MCF 10A (cell line): ENCODE measurements around the gene TRIM44. TPM values are rescaled to one million over a fixed set of nuclear protein-coding genes. Genes with fewer than 3 reads are reported as not detected.

Experiments
- BruUV-seq: library from RNA; stranded (reverse); fragments of 400-500 nt; replicated peaks from 2 replicates; lab custom pipeline; 2021; lab: Mats Ljungman, UMichigan
- CTCF ChIA-PET: fragments of 300-600 bp; sonication (Branson Sonifier 250); formaldehyde crosslinking; extraction: SDS; loops from one replicate; lab custom pipeline; 2021; ENCODE audit warnings: antibody characterized with exemption, inconsistent platforms; lab: Yijun Ruan, JAX
- POLR2A ChIA-PET: fragments of 300-600, 350-650 bp; sonication (Branson Sonifier 250); formaldehyde crosslinking; extraction: SDS; loops from one replicate; lab custom pipeline; 2020; ENCODE audit warnings: antibody characterized with exemption, inconsistent platforms; lab: Yijun Ruan, JAX
- DNase-seq: peaks from one replicate; pipeline ENCODE4 v3.0.0-alpha.2; 2018; ENCODE audit not compliant: unreplicated experiment
- H3K27ac Mint-ChIP-seq: one replicate; pipeline ENCODE4 v1.8.0; 2022; ENCODE audit warnings: mild to moderate bottlenecking, low read depth, mixed read lengths; ENCODE audit not compliant: unreplicated experiment
- H3K27me3 Mint-ChIP-seq: one replicate; pipeline ENCODE4 v1.8.0; 2022; ENCODE audit warnings: mixed read lengths; ENCODE audit not compliant: insufficient read depth, unreplicated experiment
- H3K36me3 Mint-ChIP-seq: one replicate; pipeline ENCODE4 v1.8.0; 2022; ENCODE audit warnings: mild to moderate bottlenecking, moderate library complexity, mixed read lengths; ENCODE audit not compliant: insufficient read depth, unreplicated experiment
- H3K4me1 Mint-ChIP-seq: one replicate; pipeline ENCODE4 v1.8.0; 2022; ENCODE audit warnings: mixed read lengths; ENCODE audit not compliant: insufficient read depth, unreplicated experiment
- H3K4me3 Mint-ChIP-seq: one replicate; pipeline ENCODE4 v1.8.0; 2022; ENCODE audit warnings: mild to moderate bottlenecking, moderate library complexity, mixed read lengths; ENCODE audit not compliant: unreplicated experiment
- H3K9me3 Mint-ChIP-seq: one replicate; pipeline ENCODE4 v1.8.0; 2022; ENCODE audit warnings: mixed read lengths; ENCODE audit not compliant: unreplicated experiment
- intact Hi-C: fragments of 100-400 bp; cut with micrococcal nuclease; formaldehyde crosslinking; loops from 2 replicates; pipeline ENCODE4 v1.14.1; 2022
- total RNA-seq: library from RNA; stranded (reverse); gene quantifications from 2 replicates; pipeline ENCODE4 v1.2.3, GENCODE V29; 2022
- TF ChIP-seq, protein P1 (sequence below): fragments of 200-600 bp; IDR thresholded peaks from one replicate; pipeline ENCODE4 v1.8.0; 2022; ENCODE audit warnings: antibody characterized with exemption, mild to moderate bottlenecking; ENCODE audit not compliant: unreplicated experiment

The TRIM44 gene
- total RNA-seq, 1 experiment from 2014 or later, result 103 TPM

DNA sequence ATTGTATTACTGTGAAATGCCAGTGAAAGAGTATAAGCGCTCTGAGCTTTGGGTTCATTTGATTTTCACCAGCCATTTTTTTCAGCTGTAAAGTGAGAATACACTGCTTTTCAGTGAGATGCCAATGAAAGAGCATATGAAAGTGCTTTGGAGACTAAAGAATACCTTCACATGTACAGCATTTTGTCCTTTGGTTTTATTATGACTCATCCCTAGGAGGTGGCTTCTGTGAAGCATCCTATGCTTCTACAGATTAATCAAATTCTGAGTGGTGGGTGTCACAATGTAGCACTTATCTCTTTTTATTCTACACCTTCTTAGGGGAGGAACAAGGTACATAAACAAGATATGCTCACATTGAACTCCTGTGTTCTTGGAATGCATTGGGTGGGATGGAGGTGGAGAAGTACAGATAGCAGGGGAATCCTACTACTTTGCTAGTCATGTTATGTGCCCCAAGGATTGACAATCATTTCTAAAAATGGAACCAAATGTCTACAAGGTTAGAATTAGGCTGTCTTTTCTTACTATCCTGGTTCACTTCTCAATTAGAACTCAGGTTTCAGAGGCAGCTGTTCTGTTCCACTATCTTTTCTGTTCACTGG, 18.7 kb downstream of the TRIM44 start:
- H3K36me3 Mint-ChIP-seq, result peaks cover 14% of the 10 kb centered on the region
- ChIA-PET CTCF (interaction anchor here (0.6 to 0.7 kb wide), 2 partner anchors 28 to 243 kb away, joined by 3 read pairs; no protein-coding TSS in a partner anchor), POLR2A (no interaction called here)
- no TSS peak for BruUV-seq
- H3K27ac Mint-ChIP-seq, result no peak overlapping the region
- intact Hi-C loops, result no loop called here
- TF ChIP-seq, protein P1, sequence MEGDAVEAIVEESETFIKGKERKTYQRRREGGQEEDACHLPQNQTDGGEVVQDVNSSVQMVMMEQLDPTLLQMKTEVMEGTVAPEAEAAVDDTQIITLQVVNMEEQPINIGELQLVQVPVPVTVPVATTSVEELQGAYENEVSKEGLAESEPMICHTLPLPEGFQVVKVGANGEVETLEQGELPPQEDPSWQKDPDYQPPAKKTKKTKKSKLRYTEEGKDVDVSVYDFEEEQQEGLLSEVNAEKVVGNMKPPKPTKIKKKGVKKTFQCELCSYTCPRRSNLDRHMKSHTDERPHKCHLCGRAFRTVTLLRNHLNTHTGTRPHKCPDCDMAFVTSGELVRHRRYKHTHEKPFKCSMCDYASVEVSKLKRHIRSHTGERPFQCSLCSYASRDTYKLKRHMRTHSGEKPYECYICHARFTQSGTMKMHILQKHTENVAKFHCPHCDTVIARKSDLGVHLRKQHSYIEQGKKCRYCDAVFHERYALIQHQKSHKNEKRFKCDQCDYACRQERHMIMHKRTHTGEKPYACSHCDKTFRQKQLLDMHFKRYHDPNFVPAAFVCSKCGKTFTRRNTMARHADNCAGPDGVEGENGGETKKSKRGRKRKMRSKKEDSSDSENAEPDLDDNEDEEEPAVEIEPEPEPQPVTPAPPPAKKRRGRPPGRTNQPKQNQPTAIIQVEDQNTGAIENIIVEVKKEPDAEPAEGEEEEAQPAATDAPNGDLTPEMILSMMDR, result no peak
- peaks cover 32% of the 10 kb centered on the region for H3K4me1 Mint-ChIP-seq
- H3K4me3 Mint-ChIP-seq, result no peak overlapping the region
- no peaks in the 10 kb centered on the region for H3K27me3 Mint-ChIP-seq
- DNase-seq, result no peak
- H3K9me3 Mint-ChIP-seq, result no peaks in the 10 kb centered on the region

DNA sequence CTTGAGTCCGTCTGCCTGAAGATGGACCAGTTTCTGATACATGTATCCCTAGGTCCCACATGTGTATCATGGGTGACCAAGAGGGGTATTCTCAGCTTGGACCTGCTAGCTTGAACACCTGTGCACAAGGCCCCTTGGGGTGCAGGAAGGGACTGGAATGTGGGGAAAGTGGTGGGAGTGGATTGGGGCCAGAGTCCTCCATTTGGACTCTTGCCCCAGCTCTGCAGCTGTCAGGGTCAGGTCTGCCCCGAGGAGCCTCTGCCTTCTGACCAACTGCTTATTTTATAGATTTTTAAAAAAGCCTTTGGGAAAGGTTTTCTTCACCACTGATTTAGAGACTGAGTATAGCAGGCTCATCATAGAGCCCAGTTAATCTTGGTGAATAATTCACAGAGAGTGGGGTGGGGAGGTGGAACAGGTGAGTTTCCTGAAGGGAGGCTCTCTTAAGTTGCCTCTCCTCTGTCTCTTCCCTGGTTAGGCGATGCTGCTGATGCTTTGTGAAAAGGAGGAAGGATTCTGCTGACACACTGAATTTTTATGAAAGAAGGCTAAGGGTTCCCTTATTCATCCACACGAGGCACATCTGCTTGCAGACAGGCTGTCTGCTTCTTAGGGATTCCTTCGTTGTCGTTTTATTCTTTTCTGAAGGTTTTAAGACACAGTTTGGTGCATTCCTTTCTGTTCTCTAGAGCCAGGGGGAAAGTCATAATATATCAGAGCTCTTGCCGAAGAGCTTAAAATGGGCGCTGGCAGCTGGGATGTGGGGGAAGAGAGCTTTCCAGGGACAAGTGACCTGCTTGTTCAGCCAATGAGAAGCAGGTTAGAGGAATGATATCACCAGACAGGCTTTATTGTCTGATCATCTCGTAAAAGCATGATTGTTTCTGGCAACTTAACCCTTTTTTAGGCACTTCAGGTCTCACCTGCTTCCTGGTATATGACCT, 19.9 kb downstream of the TRIM44 start:
- no peak for DNase-seq
- intact Hi-C loops, result no loop called here
- Mint-ChIP-seq H3K9me3 (no peaks in the 10 kb centered on the region), H3K27me3 (no peaks in the 10 kb centered on the region), H3K4me3 (no peak overlapping the region), H3K27ac (no peak overlapping the region), H3K36me3 (peaks cover 26% of the 10 kb centered on the region), H3K4me1 (peaks cover 26% of the 10 kb centered on the region)
- no TSS peak for BruUV-seq
- TF ChIP-seq, protein P1, result no peak
- ChIA-PET CTCF (interaction anchor here (0.6 to 0.8 kb wide), 4 partner anchors 19 to 795 kb away, joined by 3 to 5 read pairs (median 4); partner anchors contain the start of gene TRIM44), POLR2A (no interaction called here)

DNA sequence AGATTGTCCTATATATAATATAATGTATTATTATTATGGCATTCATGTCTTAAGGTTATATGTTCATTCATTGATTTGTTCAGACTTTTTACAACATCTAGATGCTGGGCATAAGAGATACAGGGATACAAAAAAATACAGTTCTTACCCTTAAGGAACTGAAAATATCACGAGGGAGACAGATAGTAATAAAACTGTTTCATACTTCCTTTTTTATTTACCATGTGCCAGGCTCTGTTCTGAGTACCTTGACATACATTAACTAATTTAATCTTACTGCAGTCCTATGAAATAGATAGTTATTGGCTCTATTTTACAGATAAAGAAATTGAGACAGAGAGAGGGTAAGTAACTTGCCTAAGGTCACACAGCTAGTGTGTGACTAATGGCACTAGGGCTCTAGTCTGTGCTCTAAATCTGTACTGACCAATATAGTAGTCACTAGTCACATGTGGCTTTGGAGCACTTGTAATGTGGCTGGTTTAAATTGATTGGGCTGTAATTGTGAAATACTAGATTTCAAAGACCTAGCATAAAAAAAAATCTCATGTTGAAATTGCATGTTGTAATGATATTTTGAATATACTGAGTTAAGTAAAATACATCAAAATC, 21.3 kb downstream of the TRIM44 start:
- CTCF ChIA-PET, result interaction anchor here (0.8 to 1.4 kb wide), 2 partner anchors 8 to 21 kb away, joined by 4 read pairs; partner anchors contain the start of gene TRIM44
- POLR2A ChIA-PET, result no interaction called here
- Mint-ChIP-seq H3K9me3 (no peaks in the 10 kb centered on the region), H3K4me3 (no peak overlapping the region), H3K36me3 (peaks cover 23% of the 10 kb centered on the region), H3K4me1 (peaks cover 16% of the 10 kb centered on the region), H3K27ac (no peak overlapping the region), H3K27me3 (no peaks in the 10 kb centered on the region)
- BruUV-seq, result no TSS peak
- peak; percentile 22 for DNase-seq
- intact Hi-C loops, result no loop called here
- TF ChIP-seq, protein P1, result no peak
